NT2/D1 (cell line): Measurements from ENCODE around the gene MED15.
A peak's percentile ranks its signal among the peaks of the same experiment; 100 is the strongest.

ENCODE experiments used
- DNase-seq: peaks from one replicate; pipeline ENCODE4 v3.0.0-alpha.2; 2011; ENCODE audit warnings: low read depth, low spot score
- H3K27me3 ChIP-seq: 2 replicates; pipeline ENCODE4 v1.6.0; 2011; ENCODE audit warnings: mild to moderate bottlenecking; ENCODE audit not compliant: insufficient read length, insufficient read depth
- H3K36me3 ChIP-seq: 2 replicates; pipeline ENCODE4 v1.6.1; 2011; ENCODE audit warnings: mild to moderate bottlenecking, low read length, mixed read lengths; ENCODE audit not compliant: insufficient read depth, insufficient read length
- H3K4me1 ChIP-seq: 2 replicates; pipeline ENCODE4 v1.5.1; 2011; ENCODE audit not compliant: insufficient read depth, insufficient read length
- H3K4me3 ChIP-seq: 2 replicates; pipeline ENCODE4 v1.5.1; 2011; ENCODE audit warnings: low read depth; ENCODE audit not compliant: insufficient read length
- H3K9ac ChIP-seq: 2 replicates; pipeline ENCODE4 v1.6.0; 2011; ENCODE audit warnings: low read depth; ENCODE audit not compliant: insufficient read length
- H3K9me3 ChIP-seq: 2 replicates; pipeline ENCODE4 v1.5.1; 2011; ENCODE audit warnings: mild to moderate bottlenecking, low read length; ENCODE audit not compliant: insufficient read depth
- SUZ12 ChIP-seq: IDR thresholded peaks from 2 replicates; pipeline ENCODE4 v1.6.1; 2011; ENCODE audit not compliant: insufficient read length, insufficient read depth; ENCODE audit errors: extremely low read depth
- YY1 ChIP-seq: IDR thresholded peaks from 2 replicates; pipeline ENCODE4 v1.6.1; 2011; ENCODE audit not compliant: insufficient read length, insufficient read depth
- ZNF274 ChIP-seq: IDR thresholded peaks from 2 replicates; pipeline ENCODE4 v1.6.1; 2011; ENCODE audit warnings: mild to moderate bottlenecking, low read depth, low read length

The MED15 gene

DNA sequence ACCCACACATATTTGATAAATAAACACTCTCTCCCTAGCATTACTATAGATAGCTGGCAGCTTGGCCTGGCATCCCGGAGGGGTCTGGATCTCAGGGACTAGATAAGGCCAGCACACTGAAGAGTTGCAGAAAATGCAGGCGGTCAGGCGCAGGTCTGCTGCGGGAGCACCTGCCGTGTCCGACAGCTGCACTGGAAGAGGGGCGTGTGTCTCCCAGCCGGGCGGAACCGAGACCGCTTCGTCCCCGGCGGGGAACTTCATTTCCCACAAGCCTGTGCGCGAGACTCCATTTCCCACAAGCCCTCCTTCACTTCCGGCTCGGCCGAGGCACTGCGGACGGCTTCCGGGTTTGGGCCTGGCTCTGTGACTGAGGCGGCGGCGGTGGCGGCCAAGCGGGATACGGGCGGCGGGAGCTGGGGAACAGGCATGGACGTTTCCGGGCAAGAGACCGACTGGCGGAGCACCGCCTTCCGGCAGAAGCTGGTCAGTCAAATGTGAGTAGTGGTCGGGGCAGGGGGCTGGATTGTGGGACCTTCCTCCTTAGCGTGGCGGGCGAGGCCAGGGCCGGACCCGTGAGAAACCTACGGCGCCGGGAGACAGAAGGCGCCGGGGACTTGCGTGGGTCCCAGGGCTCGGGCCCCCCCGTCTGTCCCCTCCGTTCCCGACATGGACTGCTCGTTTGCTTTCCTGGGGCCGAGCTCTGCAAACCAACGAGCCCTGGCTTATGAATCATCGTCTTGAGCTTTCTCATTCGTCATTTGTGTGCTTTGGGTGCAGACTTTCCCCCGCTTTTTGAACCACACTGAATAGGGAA, at the start of gene MED15:
MED15 (plus strand) TSS at position 358 of the 814 bp plus-strand sequence; CDS start at position 427, 69 bp downstream.
- Histone ChIP-seq H3K36me3 (peaks cover 16% of the 10 kb centered on the region), H3K4me1 (peaks cover 11% of the 10 kb centered on the region), H3K4me3 (peak within 1 kb of the TSS; percentile 85), H3K27me3 (no peaks in the 10 kb centered on the region), H3K9me3 (no peaks in the 10 kb centered on the region), H3K9ac (peak within 1 kb of the TSS; percentile 98)
- peak; percentile 72 for DNase-seq
- TF ChIP-seq YY1: no peak
- TF ChIP-seq ZNF274: no peak
- no peak for TF ChIP-seq SUZ12

GRCh38 chr22:20458530-20459151, 48.8 kb upstream of the MED15 start:
- TF ChIP-seq YY1 (no peak), ZNF274 (no peak), SUZ12 (no peak)
- DNase-seq: no peak
- Histone ChIP-seq H3K27me3 (no peaks in the 10 kb centered on the region), H3K9me3 (no peaks in the 10 kb centered on the region), H3K4me3 (no peak overlapping the region), H3K36me3 (peaks cover 19% of the 10 kb centered on the region), H3K4me1 (no peaks in the 10 kb centered on the region), H3K9ac (no peak overlapping the region)

DNA sequence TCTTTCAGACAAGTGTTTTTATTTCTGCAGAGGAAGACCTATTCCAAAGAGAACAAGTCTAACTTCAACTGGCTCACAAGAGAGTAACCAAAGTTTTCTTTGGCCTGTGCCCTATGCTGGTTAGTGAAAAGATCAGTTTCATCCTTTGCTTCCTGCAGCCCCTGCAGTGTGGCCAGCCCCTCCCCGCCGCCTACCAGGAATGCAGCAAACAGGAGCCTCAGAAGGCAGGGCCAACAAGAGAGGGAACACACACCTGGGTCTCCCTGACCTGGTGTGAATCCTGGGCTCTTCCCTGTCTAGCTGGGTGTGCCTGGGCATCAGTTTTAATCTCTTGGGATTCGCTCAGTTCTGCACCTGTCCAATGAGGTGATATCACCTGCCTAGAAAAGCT, 48.3 kb upstream of the MED15 start:
- no peak for TF ChIP-seq SUZ12
- no peak for TF ChIP-seq ZNF274
- TF ChIP-seq YY1: no peak
- peaks cover 24% of the 10 kb centered on the region for H3K36me3 ChIP-seq
- H3K4me3 ChIP-seq: no peak overlapping the region
- no peaks in the 10 kb centered on the region for H3K4me1 ChIP-seq
- H3K27me3 ChIP-seq: no peaks in the 10 kb centered on the region
- no peaks in the 10 kb centered on the region for H3K9me3 ChIP-seq
- no peak for DNase-seq
- no peak overlapping the region for H3K9ac ChIP-seq

GRCh38 chr22:20459862-20460261, 47.5 kb upstream of the MED15 start:
- no peaks in the 10 kb centered on the region for H3K9me3 ChIP-seq

DNA sequence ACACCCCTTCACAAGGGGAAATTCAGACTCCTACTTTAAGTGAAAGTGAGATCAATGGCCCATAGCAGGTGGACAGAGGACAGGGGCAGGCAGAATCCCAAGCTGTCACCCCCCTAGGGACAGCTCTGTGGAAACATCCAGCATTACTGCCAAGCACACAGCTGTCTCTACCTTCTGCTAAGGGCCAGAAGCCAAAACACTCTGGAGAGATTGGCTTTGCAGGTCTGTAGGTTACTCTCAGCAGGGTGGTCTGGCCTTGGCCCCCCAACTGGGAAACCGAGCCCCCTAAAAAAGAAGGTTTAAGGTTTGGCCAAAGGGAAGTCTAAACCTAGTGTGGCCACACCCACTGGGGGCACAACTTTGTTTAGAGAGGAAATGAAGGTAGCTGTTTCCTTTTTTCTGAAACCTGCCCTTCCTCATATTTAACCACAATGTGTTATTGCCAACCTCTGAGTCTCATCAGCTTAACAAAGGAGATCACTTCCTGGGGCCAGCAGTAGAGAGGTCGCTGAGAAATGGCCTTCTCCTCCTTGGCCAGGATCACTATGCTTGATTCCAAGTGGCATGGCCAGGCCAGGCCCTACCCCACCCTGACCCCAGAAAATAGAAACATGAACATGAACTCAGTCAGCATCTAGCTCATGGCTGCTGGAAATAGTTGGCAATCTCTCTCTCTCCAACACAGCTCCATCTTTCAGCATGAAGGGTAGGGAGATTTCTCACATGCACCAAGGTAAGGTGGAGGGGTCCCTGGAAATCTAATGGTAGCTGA, 43.9 kb upstream of the MED15 start:
- Histone ChIP-seq H3K27me3 (no peaks in the 10 kb centered on the region), H3K9ac (no peak overlapping the region), H3K9me3 (no peaks in the 10 kb centered on the region), H3K36me3 (peaks cover 23% of the 10 kb centered on the region), H3K4me3 (no peak overlapping the region), H3K4me1 (no peaks in the 10 kb centered on the region)
- DNase-seq: no peak
- TF ChIP-seq SUZ12 (no peak), ZNF274 (no peak), YY1 (no peak)

More at GRCh38 chr22:20459862-20460261, 47.5 kb upstream of the MED15 start:
- H3K9ac ChIP-seq: no peak overlapping the region
- no peaks in the 10 kb centered on the region for H3K27me3 ChIP-seq
- H3K4me3 ChIP-seq: no peak overlapping the region
- H3K4me1 ChIP-seq: no peaks in the 10 kb centered on the region
- peaks cover 31% of the 10 kb centered on the region for H3K36me3 ChIP-seq
- DNase-seq: no peak
- TF ChIP-seq YY1: no peak
- TF ChIP-seq SUZ12: no peak

GRCh38 chr22:20464096-20464614, 43.3 kb upstream of the MED15 start:
- TF ChIP-seq SUZ12: no peak
- Histone ChIP-seq H3K4me1 (no peaks in the 10 kb centered on the region), H3K9me3 (no peaks in the 10 kb centered on the region), H3K4me3 (no peak overlapping the region), H3K27me3 (no peaks in the 10 kb centered on the region), H3K36me3 (peaks cover 24% of the 10 kb centered on the region), H3K9ac (no peak overlapping the region)
- no peak for DNase-seq
